ENCODE measurements around the gene PCDHB12.
"Not testable (repeated sequence)": the region's sequence is repeated elsewhere in the genome, so short reads cannot be mapped to it uniquely, and the experiment has no call there.

PCDHB12 gene

DNA sequence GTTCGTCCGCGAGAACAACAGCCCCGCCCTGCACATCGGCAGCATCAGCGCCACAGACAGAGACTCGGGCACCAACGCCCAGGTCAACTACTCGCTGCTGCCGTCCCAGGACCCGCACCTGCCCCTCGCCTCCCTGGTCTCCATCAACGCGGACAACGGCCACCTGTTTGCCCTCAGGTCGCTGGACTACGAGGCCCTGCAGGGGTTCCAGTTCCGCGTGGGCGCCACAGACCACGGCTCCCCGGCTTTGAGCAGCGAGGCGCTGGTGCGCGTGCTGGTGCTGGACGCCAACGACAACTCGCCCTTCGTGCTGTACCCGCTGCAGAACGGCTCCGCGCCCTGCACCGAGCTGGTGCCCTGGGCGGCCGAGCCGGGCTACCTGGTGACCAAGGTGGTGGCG is 1.8 kb downstream of the PCDHB12 start:
- not testable (repeated sequence) for DNase-seq

DNA sequence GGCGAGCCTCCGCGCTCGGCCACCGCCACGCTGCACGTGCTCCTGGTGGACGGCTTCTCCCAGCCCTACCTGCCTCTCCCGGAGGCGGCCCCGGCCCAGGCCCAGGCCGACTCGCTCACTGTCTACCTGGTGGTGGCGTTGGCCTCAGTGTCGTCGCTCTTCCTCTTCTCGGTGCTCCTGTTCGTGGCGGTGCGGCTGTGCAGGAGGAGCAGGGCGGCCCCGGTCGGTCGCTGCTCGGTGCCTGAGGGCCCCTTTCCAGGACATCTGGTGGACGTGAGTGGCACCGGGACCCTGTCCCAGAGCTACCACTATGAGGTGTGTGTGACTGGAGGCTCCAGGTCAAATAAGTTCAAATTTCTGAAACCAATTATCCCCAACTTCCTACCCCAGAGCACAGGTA is 2.3 kb downstream of the PCDHB12 start:
- DNase-seq, result not testable (repeated sequence)

DNA sequence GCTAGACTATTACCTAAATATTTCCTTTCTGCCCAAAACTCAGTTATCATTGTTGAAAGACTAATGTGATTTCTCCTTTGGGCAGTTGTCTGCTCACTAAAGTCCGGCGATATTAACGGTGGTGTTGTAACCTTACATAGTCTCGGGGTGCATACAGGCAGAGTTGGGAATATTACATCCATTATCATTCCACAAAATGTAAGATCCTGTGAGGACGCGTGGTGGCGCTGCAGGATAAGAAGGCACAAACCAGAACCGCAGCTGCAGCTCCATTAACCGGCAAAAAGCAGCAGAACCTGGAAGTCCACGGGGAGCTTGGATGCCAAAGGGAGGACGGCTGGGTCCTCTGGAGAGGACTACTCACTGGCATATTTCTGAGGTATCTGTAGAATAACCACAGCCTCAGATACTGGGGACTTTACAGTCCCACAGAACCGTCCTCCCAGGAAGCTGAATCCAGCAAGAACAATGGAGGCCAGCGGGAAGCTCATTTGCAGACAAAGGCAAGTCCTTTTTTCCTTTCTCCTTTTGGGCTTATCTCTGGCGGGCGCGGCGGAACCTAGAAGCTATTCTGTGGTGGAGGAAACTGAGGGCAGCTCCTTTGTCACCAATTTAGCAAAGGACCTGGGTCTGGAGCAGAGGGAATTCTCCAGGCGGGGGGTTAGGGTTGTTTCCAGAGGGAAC is 5.3 kb downstream of the PCDHB12 start, which contains the start of gene PCDHB13:
Gene PCDHB13, plus strand, starts transcription at position 264 of the 684 bp plus-strand sequence. Its CDS starts 205 bp downstream, at position 469.
- DNase-seq, result not testable (repeated sequence)

DNA sequence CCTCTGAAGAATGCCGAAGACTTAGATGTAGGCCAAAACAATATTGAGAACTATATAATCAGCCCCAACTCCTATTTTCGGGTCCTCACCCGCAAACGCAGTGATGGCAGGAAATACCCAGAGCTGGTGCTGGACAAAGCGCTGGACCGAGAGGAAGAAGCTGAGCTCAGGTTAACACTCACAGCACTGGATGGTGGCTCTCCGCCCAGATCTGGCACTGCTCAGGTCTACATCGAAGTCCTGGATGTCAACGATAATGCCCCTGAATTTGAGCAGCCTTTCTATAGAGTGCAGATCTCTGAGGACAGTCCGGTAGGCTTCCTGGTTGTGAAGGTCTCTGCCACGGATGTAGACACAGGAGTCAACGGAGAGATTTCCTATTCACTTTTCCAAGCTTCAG is 6.1 kb downstream of the PCDHB12 start:
- DNase-seq, result not testable (repeated sequence)

DNA sequence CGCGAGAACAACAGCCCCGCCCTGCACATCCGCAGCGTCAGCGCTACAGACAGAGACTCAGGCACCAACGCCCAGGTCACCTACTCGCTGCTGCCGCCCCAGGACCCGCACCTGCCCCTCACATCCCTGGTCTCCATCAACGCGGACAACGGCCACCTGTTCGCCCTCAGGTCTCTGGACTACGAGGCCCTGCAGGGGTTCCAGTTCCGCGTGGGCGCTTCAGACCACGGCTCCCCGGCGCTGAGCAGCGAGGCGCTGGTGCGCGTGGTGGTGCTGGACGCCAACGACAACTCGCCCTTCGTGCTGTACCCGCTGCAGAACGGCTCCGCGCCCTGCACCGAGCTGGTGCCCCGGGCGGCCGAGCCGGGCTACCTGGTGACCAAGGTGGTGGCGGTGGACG is 7.0 kb downstream of the PCDHB12 start:
- DNase-seq, result not testable (repeated sequence)

DNA sequence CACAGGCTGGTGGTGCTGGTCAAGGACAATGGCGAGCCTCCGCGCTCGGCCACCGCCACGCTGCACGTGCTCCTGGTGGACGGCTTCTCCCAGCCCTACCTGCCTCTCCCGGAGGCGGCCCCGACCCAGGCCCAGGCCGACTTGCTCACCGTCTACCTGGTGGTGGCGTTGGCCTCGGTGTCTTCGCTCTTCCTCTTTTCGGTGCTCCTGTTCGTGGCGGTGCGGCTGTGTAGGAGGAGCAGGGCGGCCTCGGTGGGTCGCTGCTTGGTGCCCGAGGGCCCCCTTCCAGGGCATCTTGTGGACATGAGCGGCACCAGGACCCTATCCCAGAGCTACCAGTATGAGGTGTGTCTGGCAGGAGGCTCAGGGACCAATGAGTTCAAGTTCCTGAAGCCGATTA is 7.5 kb downstream of the PCDHB12 start:
- not testable (repeated sequence) for DNase-seq

DNA sequence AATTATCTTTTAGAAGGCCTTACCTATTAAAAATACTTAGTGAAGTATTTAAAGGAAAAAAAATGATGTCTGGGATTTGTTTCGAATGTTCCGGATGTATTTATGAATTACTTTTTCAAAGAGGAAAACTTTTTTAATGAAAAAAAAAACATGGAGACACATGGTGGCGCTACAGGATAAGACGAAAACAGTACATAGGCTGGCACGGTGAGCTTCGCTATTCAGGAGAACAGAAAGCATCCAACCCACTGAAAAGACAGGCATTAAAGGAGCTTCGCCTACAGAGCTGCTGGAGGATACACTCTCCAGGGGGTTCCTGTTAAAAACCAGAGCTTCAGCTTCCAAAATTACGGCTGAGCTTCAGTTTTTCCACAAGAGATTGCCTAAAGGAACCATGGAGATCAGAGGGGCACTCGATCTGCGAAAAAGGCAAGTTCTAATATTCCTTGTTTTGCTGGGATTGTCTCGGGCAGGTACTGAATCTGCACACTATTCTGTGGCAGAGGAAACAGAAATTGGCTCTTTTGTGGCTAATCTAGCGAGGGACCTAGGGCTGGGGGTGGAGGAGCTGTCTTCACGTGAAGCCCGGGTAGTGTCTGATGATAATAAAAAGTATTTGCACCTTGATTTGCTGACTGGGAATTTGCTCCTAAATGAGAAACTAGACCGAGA is 14.7 kb downstream of the PCDHB12 start, which contains the start of gene PCDHB14:
Gene PCDHB14, plus strand, starts transcription at position 232 of the 672 bp plus-strand sequence. Its CDS starts 163 bp downstream, at position 395.
- no peak for DNase-seq

DNA sequence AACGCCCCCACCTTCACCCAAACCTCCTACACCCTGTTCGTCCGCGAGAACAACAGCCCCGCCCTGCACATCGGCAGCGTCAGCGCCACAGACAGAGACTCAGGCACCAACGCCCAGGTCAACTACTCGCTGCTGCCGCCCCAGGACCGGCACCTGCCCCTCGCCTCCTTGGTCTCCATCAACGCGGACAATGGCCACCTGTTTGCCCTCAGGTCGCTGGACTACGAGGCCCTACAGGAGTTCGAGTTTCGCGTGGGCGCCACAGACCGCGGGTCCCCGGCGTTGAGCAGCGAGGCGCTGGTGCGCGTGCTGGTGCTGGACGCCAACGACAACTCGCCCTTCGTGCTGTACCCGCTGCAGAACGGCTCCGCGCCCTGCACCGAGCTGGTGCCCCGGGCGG is 16.3 kb downstream of the PCDHB12 start:
- not testable (repeated sequence) for DNase-seq

DNA sequence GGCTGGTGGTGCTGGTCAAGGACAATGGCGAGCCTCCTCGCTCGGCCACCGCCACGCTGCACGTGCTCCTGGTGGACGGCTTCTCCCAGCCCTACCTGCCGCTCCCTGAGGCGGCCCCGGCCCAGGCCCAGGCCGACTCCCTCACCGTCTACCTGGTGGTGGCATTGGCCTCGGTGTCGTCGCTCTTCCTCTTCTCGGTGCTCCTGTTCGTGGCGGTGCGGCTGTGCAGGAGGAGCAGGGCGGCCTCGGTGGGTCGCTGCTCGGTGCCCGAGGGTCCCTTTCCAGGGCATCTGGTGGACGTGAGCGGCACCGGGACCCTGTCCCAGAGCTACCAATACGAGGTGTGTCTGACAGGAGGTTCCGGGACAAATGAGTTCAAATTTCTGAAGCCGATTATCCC is 16.9 kb downstream of the PCDHB12 start:
- DNase-seq, result not testable (repeated sequence)

DNA sequence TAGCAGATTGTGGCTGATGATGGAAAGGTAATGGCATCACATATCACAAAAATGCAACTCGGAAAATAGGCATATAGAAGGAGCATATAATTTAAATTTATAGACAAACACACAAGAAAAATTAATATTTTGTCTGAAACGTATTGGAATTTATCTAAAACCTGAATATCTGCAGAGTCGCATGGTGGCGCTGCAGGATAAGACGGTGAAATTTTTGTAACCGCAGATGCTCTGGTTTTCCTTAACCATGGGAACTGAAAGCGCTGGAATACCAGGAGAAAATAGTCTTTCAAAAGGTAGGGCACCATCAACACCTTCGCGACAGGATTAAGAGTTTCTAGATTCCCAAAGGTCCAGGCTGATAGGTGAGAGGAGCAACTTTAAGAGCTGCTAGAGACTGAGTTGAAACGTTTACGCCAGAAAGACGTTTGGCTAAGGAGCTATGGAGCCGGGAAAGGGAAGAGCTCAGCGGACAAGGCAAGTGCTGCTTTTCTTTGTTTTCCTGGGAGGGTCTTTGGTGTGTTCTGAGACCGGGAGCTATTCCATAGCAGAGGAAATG is 25.7 kb downstream of the PCDHB12 start:
- DNase-seq, result no peak

DNA sequence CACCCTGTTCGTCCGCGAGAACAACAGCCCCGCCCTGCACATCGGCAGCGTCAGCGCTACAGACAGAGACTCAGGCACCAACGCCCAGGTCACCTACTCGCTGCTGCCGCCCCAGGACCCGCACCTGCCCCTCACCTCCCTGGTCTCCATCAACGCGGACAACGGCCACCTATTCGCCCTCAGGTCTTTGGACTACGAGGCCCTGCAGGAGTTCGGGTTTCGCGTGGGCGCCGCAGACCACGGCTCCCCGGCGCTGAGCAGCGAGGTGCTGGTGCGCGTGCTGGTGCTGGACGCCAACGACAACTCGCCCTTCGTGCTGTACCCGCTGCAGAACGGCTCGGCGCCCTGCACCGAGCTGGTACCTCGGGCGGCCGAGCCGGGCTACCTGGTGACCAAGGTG is 27.4 kb downstream of the PCDHB12 start:
- DNase-seq, result not testable (repeated sequence)

DNA sequence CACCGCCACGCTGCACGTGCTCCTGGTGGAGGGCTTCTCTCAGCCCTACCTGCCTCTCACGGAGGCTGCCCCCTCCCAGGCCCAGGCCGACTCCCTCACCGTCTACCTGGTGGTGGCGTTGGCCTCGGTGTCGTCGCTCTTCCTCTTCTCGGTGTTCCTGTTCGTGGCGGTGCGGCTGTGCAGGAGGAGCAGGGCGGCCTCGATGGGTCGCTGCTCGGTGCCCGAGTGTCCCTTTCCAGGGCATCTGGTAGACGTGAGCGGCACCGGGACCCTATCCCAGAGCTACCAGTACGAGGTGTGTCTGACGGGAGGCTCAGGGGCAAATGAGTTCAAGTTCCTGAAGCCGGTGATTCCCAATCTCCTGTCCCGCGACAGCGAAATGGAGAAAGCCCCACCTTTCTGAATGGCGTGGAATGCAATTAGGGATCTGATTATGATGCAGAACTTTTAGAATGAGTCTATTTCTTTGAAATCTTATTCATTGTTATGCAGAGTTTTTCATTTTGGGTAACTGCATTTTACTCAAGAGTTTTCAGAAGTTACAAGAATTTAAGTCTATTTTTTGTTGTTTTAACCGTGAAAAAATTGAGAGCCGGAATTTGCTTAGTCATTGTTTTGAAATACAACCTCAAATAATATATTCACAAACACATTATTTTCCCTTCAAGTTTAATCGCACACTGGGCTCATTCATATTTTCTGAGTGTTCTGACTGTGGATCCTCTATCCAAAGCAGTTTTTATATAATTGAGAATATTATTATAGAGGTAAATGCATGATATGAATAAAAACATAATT is 28.2 kb downstream of the PCDHB12 start:
- DNase-seq, result no peak

DNA sequence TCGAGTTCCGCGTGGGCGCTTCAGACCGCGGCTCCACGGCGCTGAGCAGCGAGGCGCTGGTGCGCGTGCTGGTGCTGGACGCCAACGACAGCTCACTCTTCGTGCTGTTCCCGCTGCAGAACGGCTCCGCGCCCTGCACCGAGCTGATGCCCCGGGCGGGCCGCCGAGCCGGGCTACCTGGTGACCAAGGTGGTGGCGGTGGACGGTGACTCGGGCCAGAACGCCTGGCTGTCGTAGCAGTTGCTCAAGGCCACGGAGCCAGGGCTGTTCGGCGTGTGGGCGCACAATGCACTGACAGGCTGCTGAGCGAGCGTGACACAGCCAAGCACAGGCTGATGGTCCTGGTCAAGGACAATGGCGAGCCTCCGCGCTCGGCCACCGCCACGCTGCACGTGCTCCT is 33.0 kb downstream of the PCDHB12 start:
- DNase-seq, result no peak

DNA sequence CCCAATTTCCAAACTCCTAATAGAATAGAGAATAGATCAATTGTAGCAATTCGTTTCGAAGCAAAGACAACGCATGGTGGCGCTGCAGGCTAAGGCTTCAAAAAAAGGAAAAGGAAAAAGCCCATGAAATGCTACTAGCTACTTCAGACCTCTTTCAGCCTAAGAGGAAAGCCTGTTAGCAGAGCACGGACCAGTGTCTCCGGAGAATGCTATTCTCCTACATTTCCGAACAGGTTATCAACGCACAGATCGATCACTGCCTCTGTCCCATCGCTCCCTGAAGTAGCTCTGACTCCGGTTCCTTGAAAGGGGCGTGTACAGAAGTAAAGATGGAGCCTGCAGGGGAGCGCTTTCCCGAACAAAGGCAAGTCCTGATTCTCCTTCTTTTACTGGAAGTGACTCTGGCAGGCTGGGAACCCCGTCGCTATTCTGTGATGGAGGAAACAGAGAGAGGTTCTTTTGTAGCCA is 36.8 kb downstream of the PCDHB12 start, which contains the start of gene PCDHB15:
Gene PCDHB15, plus strand, starts transcription at position 146 of the 468 bp plus-strand sequence. Its CDS starts 184 bp downstream, at position 330.
- no peak for DNase-seq

DNA sequence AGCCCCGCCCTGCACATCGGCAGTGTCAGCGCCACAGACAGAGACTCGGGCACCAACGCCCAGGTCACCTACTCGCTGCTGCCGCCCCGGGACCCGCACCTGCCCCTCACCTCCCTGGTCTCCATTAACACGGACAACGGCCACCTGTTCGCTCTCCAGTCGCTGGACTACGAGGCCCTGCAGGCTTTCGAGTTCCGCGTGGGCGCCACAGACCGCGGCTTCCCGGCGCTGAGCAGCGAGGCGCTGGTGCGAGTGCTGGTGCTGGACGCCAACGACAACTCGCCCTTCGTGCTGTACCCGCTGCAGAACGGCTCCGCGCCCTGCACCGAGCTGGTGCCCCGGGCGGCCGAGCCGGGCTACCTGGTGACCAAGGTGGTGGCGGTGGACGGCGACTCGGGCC is 38.5 kb downstream of the PCDHB12 start:
- DNase-seq, result not testable (repeated sequence)

DNA sequence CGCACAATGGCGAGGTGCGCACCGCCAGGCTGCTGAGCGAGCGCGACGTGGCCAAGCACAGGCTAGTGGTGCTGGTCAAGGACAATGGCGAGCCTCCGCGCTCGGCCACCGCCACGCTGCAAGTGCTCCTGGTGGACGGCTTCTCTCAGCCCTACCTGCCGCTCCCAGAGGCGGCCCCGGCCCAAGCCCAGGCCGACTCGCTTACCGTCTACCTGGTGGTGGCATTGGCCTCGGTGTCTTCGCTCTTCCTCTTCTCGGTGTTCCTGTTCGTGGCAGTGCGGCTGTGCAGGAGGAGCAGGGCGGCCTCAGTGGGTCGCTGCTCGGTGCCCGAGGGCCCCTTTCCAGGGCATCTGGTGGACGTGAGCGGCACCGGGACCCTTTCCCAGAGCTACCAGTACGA is 38.9 kb downstream of the PCDHB12 start:
- not testable (repeated sequence) for DNase-seq

DNA sequence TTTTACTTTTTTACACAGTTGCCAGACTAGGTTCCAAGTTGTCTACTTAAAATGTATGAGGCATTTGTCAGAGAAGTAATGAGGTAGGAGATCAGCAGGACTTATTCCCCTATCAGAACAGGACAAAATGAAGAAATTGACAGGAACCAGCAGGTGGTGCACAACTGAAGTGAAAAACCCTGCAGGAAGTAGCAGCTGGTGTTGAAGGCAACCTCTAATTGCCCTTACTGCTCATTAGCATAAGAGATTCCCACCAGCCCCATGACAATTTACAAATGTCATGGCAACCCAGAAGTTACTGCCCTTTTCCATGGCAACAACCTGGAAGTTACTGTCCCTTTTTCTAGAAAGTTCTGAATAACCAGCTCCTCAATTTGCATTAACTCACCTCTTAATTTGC is 42.1 kb downstream of the PCDHB12 start:
- DNase-seq, result no peak

DNA sequence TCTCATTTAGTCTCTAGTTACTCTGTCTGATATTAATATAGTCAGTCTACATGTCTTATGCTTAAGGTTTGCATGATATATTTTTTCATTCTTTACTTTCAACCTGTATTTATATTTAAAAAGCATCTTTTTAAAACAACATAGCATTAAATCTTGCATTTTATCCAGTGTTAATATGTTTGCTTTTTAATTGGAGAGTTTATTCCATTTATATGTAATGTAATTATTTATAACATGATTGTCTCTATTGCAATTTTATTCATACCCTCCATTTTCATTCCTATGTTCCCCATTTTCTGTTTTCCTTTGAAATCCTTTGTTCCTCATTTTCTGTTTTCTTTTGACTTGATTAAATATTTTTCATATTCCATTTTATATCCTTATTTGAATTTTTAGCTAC is 49.9 kb downstream of the PCDHB12 start:
- DNase-seq, result no peak

DNA sequence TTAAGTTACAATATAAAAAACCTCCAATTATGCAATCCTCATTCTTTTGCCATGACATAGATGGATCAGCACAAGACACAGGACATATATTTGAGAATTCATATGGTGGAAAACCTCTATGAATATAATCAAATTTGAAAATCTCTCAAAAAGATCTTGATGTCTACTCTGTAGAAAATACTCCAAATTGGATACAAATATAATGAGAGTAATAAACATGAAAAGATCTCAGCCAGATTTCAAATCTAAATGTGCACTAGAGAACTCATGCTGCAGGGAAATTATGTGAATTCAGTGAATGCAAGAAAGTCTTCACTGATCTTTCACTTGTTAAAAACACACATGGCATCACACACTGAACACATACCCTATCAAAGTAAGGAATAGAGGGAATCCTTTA is 50.4 kb downstream of the PCDHB12 start:
- DNase-seq, result no peak

DNA sequence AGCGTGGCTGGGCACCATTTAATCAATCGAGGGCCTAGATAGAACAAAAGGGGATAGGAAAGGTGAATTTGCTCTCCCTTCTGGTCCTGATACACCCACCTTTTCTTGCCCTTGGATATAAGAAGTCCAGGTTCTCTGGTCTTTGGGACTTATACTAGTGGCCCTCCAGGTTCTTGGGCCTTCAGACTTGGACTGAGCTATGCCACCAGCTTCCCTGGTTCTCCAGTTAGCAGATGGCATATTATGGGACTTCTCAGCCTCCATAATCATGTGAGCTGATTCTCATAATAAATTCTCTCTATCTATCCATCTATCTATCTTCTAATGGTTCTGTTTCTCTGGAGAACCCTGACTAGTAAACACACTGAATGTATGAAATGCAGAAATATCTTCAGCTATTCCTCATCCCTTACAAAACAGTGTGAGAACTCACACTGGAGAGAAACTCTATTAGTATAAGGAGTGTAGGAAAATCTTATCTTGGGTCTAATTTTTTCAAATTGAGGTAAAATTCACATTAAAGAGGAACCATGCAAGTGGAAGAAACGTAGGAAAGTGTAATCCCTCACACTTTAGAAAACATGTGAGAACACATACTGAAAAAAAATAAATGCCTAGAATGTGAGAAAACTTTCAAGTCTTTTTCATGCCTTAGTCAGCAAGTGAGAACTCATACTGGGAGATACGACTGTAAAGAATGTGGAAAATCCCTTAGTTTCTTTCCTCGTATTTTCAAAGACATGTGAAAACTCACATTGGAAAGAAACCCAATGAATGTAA is 52.1 kb downstream of the PCDHB12 start:
- no peak for DNase-seq

DNA sequence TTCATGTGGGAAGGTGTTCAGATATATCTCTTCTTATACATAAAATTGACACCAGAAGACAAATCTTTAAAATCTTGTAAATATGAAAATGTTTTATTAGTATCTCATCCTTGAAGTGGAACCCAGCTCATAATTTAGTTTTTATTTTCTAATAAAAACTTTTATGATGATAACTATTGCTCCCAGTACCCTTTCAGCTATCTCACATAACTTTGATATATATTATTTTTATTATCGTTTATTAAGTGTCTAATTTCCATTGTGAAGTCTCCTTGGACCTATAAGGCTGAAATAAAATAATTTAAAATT is 52.7 kb downstream of the PCDHB12 start:
- DNase-seq, result no peak
